ENCODE measurements around the gene ANKRD6. TPM values are rescaled to one million over a fixed set of nuclear protein-coding genes. Genes with fewer than 3 reads are reported as not detected.

The ANKRD6 gene
- total RNA-seq, 1 experiment from 2014 or later = 2.4 TPM

- ChIA-PET POLR2A (no interaction called here), CTCF (no interaction called here)
- no peaks in the 10 kb centered on the region for H3K36me3 ChIP-seq (ENCODE audit: control insufficient read depth, insufficient read depth, low read length)
- no peaks in the 10 kb centered on the region for H3K4me1 ChIP-seq (ENCODE audit: control insufficient read depth, insufficient read depth, low read length)
- H3K9me3 ChIP-seq (ENCODE audit: control insufficient read depth, insufficient read depth, low read depth, low read length) = no peaks in the 10 kb centered on the region
- DNase-seq (ENCODE audit: low read depth, low spot score) (no peak), ATAC-seq (no peak)
- H3K27me3 ChIP-seq (ENCODE audit: control insufficient read depth, insufficient read depth, low read length) = no peaks in the 10 kb centered on the region
- intact Hi-C loops (cut with micrococcal nuclease; ENCODE audit: unreplicated experiment) (no loop called here), in situ Hi-C loops (cut with HindIII; ENCODE audit: low pct_unique_long_range_greater_than_20kb, low sequenced_read_pairs) (no loop called here)
- TF ChIP-seq, protein P1, sequence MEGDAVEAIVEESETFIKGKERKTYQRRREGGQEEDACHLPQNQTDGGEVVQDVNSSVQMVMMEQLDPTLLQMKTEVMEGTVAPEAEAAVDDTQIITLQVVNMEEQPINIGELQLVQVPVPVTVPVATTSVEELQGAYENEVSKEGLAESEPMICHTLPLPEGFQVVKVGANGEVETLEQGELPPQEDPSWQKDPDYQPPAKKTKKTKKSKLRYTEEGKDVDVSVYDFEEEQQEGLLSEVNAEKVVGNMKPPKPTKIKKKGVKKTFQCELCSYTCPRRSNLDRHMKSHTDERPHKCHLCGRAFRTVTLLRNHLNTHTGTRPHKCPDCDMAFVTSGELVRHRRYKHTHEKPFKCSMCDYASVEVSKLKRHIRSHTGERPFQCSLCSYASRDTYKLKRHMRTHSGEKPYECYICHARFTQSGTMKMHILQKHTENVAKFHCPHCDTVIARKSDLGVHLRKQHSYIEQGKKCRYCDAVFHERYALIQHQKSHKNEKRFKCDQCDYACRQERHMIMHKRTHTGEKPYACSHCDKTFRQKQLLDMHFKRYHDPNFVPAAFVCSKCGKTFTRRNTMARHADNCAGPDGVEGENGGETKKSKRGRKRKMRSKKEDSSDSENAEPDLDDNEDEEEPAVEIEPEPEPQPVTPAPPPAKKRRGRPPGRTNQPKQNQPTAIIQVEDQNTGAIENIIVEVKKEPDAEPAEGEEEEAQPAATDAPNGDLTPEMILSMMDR (IDR thresholded peaks at IDR 0.05) = no peak
- TF ChIP-seq POLR2AphosphoS5 (IDR thresholded peaks at IDR 0.05; ENCODE audit: low read depth, low read length) (no peak), SIN3A (IDR thresholded peaks at IDR 0.05; ENCODE audit: borderline replicate concordance, insufficient read depth, low read depth, low read length) (no peak), TCF7L2 (IDR thresholded peaks at IDR 0.05; ENCODE audit: low read depth, low read length) (no peak)
- TF ChIP-seq, protein P2, sequence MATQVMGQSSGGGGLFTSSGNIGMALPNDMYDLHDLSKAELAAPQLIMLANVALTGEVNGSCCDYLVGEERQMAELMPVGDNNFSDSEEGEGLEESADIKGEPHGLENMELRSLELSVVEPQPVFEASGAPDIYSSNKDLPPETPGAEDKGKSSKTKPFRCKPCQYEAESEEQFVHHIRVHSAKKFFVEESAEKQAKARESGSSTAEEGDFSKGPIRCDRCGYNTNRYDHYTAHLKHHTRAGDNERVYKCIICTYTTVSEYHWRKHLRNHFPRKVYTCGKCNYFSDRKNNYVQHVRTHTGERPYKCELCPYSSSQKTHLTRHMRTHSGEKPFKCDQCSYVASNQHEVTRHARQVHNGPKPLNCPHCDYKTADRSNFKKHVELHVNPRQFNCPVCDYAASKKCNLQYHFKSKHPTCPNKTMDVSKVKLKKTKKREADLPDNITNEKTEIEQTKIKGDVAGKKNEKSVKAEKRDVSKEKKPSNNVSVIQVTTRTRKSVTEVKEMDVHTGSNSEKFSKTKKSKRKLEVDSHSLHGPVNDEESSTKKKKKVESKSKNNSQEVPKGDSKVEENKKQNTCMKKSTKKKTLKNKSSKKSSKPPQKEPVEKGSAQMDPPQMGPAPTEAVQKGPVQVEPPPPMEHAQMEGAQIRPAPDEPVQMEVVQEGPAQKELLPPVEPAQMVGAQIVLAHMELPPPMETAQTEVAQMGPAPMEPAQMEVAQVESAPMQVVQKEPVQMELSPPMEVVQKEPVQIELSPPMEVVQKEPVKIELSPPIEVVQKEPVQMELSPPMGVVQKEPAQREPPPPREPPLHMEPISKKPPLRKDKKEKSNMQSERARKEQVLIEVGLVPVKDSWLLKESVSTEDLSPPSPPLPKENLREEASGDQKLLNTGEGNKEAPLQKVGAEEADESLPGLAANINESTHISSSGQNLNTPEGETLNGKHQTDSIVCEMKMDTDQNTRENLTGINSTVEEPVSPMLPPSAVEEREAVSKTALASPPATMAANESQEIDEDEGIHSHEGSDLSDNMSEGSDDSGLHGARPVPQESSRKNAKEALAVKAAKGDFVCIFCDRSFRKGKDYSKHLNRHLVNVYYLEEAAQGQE (IDR thresholded peaks at IDR 0.05; ENCODE audit: insufficient read depth in 1 of 2, low read depth in 2 of 2, low read length in 1 of 2) = no peak
- no peak overlapping the region for H3K4me3 ChIP-seq (ENCODE audit: low read depth in 2 of 2, low read length in 2 of 2)
- no TSS peak for BruUV-seq (replicated peaks)
- H3K27ac ChIP-seq (ENCODE audit: low read length) = no peak overlapping the region
Observed at GRCh38 chr6:89526563-89526869, 93.6 kb downstream of the ANKRD6 start.

DNA sequence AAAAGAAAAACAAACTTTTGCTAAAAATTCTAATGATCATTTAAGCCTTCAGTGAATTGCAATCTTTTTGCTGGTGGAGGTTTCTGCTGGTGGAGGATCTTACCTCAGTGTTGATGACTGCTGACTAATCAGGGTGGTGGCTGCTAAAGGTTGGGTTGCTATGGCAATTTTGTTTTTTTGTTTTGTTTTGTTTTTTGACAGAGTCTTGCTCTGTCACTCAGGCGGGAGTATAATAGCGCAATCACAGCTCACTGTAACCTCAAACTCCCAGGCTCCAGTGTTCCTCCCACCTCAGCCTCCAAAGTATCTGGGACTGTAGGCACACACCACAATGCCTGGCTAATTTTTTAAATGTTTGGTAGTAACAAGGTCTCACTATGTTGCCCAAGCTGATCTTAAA is 94.7 kb downstream of the ANKRD6 start:
- H3K4me3 ChIP-seq (ENCODE audit: low read depth in 2 of 2, low read length in 2 of 2) = no peak overlapping the region
- H3K9me3 ChIP-seq (ENCODE audit: control insufficient read depth, insufficient read depth, low read depth, low read length) = no peaks in the 10 kb centered on the region
- CTCF ChIA-PET = no interaction called here
- ATAC-seq = no peak
- no peaks in the 10 kb centered on the region for H3K27me3 ChIP-seq (ENCODE audit: control insufficient read depth, insufficient read depth, low read length)
- TF ChIP-seq POLR2AphosphoS5 (IDR thresholded peaks at IDR 0.05; ENCODE audit: low read depth, low read length) (no peak), SIN3A (IDR thresholded peaks at IDR 0.05; ENCODE audit: borderline replicate concordance, insufficient read depth, low read depth, low read length) (no peak), TCF7L2 (IDR thresholded peaks at IDR 0.05; ENCODE audit: low read depth, low read length) (no peak)
- TF ChIP-seq, protein P2 (IDR thresholded peaks at IDR 0.05; ENCODE audit: insufficient read depth in 1 of 2, low read depth in 2 of 2, low read length in 1 of 2) = no peak
- TF ChIP-seq, protein P1 (IDR thresholded peaks at IDR 0.05) = no peak
- DNase-seq (ENCODE audit: low read depth, low spot score) = no peak
- no peaks in the 10 kb centered on the region for H3K36me3 ChIP-seq (ENCODE audit: control insufficient read depth, insufficient read depth, low read length)
- no peaks in the 10 kb centered on the region for H3K4me1 ChIP-seq (ENCODE audit: control insufficient read depth, insufficient read depth, low read length)
- intact Hi-C loops (cut with micrococcal nuclease; ENCODE audit: unreplicated experiment) = no loop called here
- in situ Hi-C loops (cut with HindIII; ENCODE audit: low pct_unique_long_range_greater_than_20kb, low sequenced_read_pairs) = no loop called here
- POLR2A ChIA-PET = interaction anchor here (0.6 kb wide), 1 partner anchor 65 kb away, joined by 6 read pairs; no protein-coding TSS in a partner anchor
- no peak overlapping the region for H3K27ac ChIP-seq (ENCODE audit: low read length)
- BruUV-seq (replicated peaks) = no TSS peak
